ENCODE data around the gene CCDC43. TPM values are rescaled to one million over a fixed set of nuclear protein-coding genes. Genes with fewer than 3 reads are reported as not detected.
A peak's percentile ranks its signal among the peaks of the same experiment; 100 is the strongest.
"Not testable (repeated sequence)": the region's sequence is repeated elsewhere in the genome, so short reads cannot be mapped to it uniquely, and the experiment has no call there.

Gene CCDC43
- total RNA-seq, 1 donor from 2014 or later: 40.2 TPM

- no peak for DNase-seq
Observed at GRCh38 chr17:44666006-44666405, 23.6 kb downstream of the CCDC43 start.

DNA sequence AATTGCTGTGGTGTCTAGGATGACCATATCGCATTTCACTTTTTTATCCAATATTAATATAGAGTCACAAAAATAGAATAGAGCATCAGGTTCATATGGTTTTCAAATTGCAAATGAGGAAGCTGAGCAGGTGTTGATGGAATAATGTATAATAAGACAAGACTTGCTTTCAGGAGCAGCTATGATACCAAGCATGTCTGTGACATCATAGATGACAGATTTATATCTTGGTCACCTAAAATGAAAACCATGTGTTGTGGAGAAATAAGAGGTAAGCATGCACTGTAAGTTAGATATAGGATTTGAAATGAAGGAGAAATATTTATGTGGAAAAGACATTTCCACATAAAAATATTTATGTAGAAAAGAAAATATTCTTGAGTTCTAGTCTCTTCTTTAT is 24.7 kb downstream of the CCDC43 start:
- DNase-seq: no peak

DNA sequence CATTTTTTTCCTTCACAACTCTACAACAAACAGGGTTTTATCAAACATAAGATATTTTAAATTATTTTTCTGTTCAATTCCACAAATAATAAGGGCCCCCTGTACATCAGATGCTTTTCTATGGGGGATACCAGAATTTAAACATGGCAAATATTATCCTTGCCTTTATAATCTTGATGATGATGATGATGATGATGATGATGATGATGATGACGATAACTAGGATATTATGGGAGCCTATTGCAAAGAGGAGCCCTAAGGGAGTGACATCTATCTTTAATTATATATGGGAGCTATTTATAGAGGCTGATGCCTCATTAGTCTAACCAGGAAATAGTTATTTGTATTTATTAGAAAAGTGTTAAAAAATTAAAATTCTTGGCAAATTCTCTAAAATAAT is 26.5 kb downstream of the CCDC43 start:
- DNase-seq: no peak

DNA sequence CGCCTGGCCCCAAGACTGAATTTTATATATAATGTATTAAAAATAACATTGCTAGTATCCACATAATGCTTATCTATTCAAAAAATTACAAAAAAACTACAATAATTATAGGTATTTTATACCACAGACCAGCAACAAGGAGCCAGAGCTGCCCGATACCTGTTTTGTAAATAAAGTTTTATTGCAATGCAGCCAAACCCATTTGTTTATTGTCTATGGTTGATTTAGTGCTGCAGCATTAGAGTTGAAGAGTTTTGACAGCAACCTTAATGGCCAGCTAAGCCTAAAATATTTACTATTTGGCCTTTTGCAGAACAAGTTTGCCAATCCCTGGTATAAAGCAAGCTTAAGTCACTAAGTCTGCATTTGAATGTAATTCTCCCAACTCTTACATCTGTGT is 27.7 kb downstream of the CCDC43 start:
- DNase-seq: no peak

- peak; percentile 6 for DNase-seq
Observed at GRCh38 chr17:44655983-44656710, 33.4 kb downstream of the CCDC43 start, which contains the start of gene MEIOC. MEIOC (plus strand) TSS chr17:44656468; CDS start chr17:44656614, 146 bp downstream.

GRCh38 chr17:44653954-44654353 is 35.6 kb downstream of the CCDC43 start:
- DNase-seq: no peak

- DNase-seq: no peak
Observed at GRCh38 chr17:44653384-44653783, 36.2 kb downstream of the CCDC43 start.

GRCh38 chr17:44652727-44653126 is 36.8 kb downstream of the CCDC43 start:
- no peak for DNase-seq

- no peak for DNase-seq
Observed at GRCh38 chr17:44651228-44651627, 38.3 kb downstream of the CCDC43 start.

DNA sequence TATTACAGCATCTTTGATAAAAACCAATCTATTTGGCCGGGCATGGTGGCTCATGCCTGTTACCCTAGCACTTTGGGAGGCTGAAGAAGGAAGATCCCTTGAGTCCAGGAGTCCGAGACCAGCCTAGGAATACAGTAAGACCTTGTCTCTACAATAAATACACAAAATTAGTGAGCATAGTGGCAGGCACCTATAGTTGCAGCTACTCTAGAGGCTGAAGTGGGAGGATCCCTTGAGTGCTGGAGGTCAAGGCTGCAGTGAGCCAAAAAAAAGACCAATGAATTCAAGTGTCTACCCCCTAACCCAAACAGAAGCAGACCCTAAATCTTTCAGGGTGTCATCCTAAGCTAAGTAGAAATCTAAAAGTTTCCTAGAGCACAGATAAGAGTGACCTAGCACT is 40.6 kb downstream of the CCDC43 start:
- DNase-seq: no peak

- no peak for DNase-seq
Observed at GRCh38 chr17:44647736-44648135, 41.8 kb downstream of the CCDC43 start.

- no peak for DNase-seq
Observed at GRCh38 chr17:44646280-44646679, 43.3 kb downstream of the CCDC43 start.

- DNase-seq: no peak
Observed at GRCh38 chr17:44645341-44645740, 44.2 kb downstream of the CCDC43 start.

DNA sequence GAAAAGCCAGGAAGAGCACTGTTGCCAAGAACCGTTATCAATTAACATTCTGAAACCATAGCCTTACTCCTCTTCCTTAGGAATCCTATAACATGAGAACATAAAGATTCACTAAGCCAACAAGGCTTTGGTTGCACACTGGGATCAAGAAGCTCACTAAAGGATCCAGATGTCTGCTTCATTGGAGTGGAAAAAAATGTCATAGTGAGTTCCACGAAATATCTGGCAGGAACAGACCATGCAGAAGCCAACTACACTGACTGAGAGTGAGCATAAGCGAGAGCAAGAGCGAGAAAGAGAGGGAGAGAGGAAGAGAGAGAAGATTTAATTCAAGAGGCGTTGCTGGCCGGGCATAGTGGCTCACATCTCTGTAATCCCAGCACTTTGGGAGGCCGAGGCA is 46.7 kb downstream of the CCDC43 start:
- no peak for DNase-seq

- no peak for DNase-seq
Observed at GRCh38 chr17:44637066-44637465, 52.5 kb downstream of the CCDC43 start.

- peak; percentile 50 for DNase-seq
Observed at GRCh38 chr17:44636562-44636961, 53.0 kb downstream of the CCDC43 start.

- not testable (repeated sequence) for DNase-seq
Observed at GRCh38 chr17:44634401-44634800, 55.2 kb downstream of the CCDC43 start.

DNA sequence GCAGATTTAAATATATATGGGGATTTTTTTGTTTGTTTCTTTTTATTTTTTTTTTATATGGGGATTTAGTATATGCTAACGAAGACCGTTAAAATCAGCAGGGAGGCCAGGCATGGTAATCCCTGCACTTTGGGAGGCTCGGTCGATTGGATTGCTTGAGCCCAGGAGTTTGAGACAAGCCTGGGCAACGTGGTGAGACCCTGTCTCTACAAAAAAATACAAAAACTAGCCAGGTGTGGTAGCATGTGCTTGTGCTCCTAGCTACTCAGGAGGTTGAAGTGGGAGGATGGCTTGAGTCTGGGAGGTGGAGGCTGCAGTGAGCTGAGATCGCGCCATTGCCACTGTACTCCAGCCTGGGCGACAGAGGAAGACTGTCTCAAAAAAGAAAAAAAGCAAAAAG is 55.6 kb downstream of the CCDC43 start:
- no peak for DNase-seq

GRCh38 chr17:44630703-44631102 is 58.9 kb downstream of the CCDC43 start:
- no peak for DNase-seq

DNA sequence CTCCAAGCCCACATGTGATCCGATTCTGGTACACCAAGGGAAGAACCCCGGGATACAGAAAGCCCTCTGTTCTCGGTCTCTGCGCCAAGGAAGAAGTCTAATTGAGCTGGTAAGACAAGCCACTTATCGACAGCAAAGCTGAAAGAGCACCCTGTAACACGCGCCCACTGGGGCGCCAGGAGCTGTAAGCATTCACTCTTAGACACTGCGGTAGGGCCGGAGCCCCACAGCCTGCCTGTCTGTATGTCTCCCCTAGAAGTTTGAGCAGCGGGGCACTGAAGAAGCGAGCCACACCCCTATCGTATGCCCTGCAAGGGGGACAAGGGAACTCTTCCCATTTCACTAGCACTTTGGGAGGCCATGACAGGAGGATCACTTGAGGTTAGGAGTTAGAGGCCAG is 60.3 kb downstream of the CCDC43 start:
- no peak for DNase-seq

- peak; percentile 26 for DNase-seq
Observed at GRCh38 chr17:44628243-44629188, 61.1 kb downstream of the CCDC43 start.

DNA sequence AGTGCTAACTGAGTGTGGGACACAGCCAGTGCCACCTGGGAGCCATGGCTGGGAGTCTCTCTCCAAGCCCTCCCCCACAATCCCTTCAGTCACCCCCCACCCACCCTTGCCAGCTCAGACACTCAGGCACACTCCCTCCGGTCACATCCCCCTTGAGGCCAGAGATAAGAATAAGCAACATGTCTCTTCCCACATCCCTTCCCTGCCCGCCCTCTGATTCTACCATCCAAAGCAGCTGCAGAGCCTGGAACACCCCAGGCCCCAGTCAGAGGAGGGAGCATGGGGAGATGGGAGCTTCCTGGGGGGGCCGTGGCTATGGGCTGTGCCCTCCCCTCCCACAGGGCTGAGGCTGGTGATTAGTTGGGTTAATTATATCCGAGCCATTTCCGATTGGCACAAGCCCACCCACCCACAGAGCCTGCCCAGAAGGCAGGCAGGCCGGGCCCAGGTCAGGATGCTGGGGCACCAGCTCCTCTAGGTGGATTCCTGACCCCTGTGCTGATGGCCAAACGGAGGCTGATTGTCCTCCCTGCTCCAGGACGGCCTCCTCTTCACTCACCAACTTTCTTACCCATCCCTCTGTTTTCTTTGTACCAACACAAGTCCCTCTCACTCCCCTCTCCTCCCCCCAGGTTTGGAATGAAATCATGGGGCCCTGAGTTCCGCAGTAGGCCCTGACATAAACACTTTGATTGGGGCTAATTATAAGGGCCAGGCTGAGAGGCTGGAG is 61.9 kb downstream of the CCDC43 start:
- no peak for DNase-seq

Data from dermis blood vessel endothelial cell (primary cell).